ENCODE data around the gene PCMT1.

GRCh38 chr6:149714442-149714841 is 35.1 kb upstream of the PCMT1 start:
- TF ChIP-seq EP300 (IDR thresholded peaks at IDR 0.05; ENCODE audit: low read depth) (no peak), CTCF (IDR thresholded peaks at IDR 0.05) (no peak), POLR2A (IDR thresholded peaks at IDR 0.05) (no peak)

Data from transverse colon (tissue), 3 donors.